ENCODE measurements around the gene WNK2.

Gene WNK2

DNA sequence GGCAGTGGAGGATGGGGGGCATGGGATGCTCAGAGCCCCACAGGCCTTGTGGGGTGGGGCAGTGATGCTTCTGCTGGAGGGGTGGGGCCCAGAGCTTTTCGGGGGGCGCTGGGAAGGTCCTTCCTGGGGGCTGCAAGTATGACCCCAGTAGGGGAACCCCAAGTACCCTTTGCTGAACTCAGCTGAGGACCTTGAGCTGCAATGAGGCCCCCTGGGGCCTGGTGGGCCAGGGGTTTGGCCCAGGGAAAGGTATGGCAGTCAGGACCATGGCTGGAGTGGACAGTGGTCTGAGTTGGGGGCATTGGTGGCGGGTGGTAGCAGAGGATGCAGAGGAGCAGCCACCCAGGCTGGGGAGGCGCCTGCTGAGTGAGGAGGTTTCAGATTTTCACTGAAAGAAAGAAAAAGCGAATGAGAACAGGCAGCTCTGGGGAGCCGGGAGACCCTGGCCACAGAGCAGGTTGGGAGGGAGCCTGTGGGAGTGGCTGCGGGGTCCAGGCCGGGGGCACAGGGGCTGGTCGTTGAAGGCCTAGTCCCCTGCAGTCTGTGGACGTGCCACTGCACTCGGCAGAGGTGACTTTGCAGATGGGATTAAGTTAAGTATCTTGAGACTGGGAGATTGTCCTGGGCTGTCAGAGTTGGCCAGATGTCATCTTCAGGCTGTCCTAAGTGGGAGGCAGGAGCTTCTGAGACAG lies 19.2 kb downstream of the WNK2 start:
- Histone ChIP-seq H3K4me1 (peaks cover 0 to 57% (median 34%) of the 10 kb centered on the region in 4 donors), H3K27me3 (no peaks in the 10 kb centered on the region), H3K27ac (no peak overlapping the region), H3K36me3 (no peaks in the 10 kb centered on the region), H3K9me3 (no peaks in the 10 kb centered on the region), H3K4me3 (no peak overlapping the region)
- no peak for TF ChIP-seq CTCF (IDR thresholded peaks at IDR 0.05)
- intact Hi-C loops (cut with DNase I; ENCODE audit: low total_unique reads), result no loop called here
- DNase-seq, result no peak

DNA sequence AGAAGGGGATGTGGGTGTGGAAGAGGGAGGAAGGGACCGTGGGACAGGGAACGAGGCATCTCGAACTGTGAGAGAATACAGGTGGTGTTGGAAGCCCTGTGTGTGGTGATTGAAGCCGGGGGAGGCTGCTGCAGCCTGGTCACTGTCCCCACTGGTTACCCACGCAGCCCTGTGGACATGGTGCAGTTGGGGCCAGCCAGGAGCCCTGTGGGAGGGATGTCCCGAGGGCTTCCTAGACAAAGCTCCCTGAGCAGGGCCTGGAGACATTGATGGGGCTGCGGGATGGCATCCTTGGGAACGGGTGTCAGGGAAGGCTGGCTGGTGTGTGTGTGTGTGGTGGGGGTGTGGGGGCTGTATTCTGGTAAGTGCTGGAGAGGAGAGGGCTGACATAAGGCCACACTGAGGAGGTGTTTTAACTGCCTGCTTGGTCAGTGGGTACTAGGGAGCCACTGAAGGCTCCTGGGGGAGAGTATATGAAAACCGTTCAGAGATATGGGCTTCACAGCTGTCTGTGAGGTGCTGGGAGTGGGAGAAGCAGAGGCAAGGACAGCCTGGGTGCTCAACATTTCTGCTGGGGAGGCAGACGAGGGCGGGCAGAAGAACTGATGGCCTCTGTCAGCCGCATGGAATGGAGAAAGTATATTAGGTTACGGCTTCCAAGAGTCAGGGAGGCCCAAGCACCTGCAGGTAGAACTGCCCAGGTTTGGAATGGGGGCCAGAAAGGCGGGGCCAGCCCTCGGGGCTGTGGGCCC lies 20.0 kb downstream of the WNK2 start:
- TF ChIP-seq CTCF (IDR thresholded peaks at IDR 0.05), result no peak
- intact Hi-C loops (cut with DNase I; ENCODE audit: low total_unique reads), result no loop called here
- Histone ChIP-seq H3K27me3 (no peaks in the 10 kb centered on the region), H3K36me3 (no peaks in the 10 kb centered on the region), H3K4me3 (no peak overlapping the region), H3K9me3 (no peaks in the 10 kb centered on the region), H3K4me1 (peaks cover 0 to 62% (median 38%) of the 10 kb centered on the region in 4 donors), H3K27ac (no peak overlapping the region)
- DNase-seq, result no peak

DNA sequence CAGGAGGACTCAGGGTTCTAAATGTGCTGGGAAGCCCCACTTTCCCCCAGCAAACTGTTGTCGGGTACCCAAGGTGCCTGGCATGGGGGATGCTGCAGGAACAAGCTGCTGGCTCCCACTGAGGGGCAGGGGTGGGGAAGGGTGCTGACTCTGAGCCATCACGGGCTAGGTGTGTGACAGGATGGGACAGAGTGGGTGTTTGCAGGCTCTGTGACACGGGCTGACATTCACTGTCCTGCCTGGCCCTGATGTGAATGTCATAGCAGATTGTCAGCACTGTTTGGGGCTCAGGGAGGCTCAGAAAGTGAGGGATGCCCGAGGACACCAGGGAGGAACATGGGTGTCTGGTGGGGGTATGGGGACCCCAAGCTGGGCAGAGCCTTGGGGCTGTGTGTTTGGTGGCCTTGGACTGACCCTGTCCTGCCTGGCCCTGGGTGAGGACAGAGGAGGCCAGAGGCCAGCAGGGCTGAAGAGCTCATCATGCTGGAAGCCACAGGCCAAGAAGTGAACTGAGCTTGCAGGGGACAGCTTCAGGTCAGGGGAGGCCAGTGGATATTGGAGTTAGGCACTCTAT lies 20.6 kb downstream of the WNK2 start:
- Histone ChIP-seq H3K4me3 (no peak overlapping the region), H3K4me1 (peaks cover 0 to 62% (median 38%) of the 10 kb centered on the region in 4 donors), H3K36me3 (no peaks in the 10 kb centered on the region), H3K27me3 (no peaks in the 10 kb centered on the region), H3K27ac (peak overlapping the region; percentile 39 to 50), H3K9me3 (no peaks in the 10 kb centered on the region)
- intact Hi-C loops (cut with DNase I; ENCODE audit: low total_unique reads), result no loop called here
- no peak for DNase-seq
- TF ChIP-seq CTCF (IDR thresholded peaks at IDR 0.05), result no peak

DNA sequence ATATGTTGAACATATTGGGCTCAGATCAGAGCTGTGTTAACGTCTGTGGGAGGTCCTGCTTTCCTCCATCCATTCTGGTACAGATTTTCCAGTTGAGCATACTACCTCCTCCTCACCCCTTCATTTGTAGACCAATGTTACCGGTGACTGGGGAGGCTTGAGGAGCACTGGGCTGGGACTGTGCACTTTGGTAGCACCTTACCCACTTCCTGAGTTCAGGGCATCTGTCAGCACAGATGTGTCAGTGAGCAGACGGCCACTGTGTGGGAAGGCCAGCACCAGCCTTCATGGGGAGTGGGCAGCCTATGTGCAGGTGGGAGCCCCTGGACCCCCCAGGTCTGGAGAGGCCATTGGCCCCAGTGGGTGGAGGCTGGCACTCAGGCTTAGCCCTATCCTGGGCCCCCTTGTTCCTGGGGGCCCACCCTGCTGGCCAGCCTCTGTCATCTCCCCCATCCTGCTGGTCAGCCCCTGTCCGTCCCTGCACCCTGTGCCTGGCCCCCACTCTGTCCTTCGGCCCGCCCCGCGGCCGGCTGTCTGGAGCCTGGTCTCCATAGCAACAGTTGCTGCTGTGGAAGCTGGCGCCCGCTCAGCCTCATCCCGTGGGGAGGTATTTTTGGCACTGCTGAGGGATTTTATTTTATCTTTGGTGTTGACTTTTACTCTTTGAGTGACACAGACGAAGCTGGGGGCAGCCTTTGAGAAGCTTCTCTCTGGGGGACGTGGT lies 21.3 kb downstream of the WNK2 start:
- Histone ChIP-seq H3K27ac (peak overlapping the region; percentile 39 to 50), H3K9me3 (no peaks in the 10 kb centered on the region), H3K27me3 (no peaks in the 10 kb centered on the region), H3K4me1 (peaks cover 0 to 62% (median 38%) of the 10 kb centered on the region in 4 donors), H3K36me3 (no peaks in the 10 kb centered on the region), H3K4me3 (no peak overlapping the region)
- peak; percentile 45 to 84 for DNase-seq
- intact Hi-C loops (cut with DNase I; ENCODE audit: low total_unique reads), result no loop called here
- TF ChIP-seq CTCF (IDR thresholded peaks at IDR 0.05), result no peak

DNA sequence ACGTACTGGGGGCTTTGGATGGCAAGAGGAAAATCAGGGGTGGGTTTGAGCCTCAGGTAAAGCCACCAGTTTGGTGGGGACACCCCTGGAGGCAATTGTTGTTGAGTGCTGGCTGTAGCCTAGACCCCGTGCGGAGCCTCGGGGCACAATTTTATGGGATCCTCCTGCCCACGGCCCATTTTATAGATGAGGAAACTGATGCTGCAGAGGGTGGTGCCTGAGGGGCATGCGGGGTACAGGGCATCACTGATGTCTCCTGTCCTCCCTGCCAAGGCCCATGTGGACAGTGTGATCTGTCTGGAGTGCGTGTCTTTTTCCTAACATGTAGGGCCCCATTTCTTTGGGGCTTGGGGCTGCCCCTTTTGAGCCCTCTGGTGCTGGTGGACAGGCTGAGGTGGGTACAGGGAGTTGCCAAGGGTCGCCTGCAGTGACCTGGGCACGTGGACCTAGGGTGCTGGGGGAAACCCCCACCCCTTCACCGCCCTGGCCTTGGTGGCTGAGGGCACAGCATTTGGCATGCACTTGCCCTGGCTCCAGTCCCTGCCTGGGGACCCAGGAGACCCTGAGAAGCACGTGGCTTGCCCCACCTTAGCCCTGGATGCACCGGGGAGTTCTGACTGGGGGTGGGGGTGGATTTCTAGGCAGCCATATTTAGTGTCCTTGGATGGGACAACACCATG lies 22.1 kb downstream of the WNK2 start:
- DNase-seq, result no peak

More for the DNA sequence above, 22.1 kb downstream of the WNK2 start:
- H3K27me3 ChIP-seq, result no peaks in the 10 kb centered on the region
- no peaks in the 10 kb centered on the region for H3K36me3 ChIP-seq
- peak overlapping the region in 1 of 2 donors; percentile 71 for H3K27ac ChIP-seq
- intact Hi-C loops (cut with DNase I; ENCODE audit: low total_unique reads), result no loop called here
- no peak overlapping the region for H3K4me3 ChIP-seq
- H3K4me1 ChIP-seq, result peaks cover 0 to 60% (median 38%) of the 10 kb centered on the region in 4 donors
- no peaks in the 10 kb centered on the region for H3K9me3 ChIP-seq
- TF ChIP-seq CTCF (IDR thresholded peaks at IDR 0.05), result no peak
